Measurements from ENCODE around the gene ACP4.
"Not testable (repeated sequence)": the region's sequence is repeated elsewhere in the genome, so short reads cannot be mapped to it uniquely, and the experiment has no call there.

The ACP4 gene

DNA sequence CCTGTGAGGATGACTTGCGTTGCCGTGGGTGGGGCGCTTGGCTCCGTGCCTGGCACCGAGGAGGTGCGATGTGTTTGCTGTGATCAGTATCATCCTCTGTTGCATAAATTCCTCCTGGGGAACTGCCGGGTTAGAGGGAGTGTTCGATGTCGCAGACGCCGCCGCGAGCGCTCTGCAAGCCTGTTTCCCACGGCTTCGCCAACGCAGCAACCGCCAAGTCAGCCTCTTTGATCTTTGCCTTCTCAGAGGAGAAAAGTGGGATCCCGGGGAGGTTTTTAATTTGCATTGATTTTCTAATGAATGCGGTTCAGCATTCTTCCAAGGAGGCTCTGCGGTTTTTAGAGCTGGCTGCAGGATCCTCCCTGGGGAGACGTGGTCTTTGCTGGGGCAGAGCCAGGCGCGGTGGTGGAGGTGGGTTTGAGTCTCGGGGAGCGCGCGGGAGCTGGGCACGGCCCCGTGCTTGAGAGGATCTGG is 12.3 kb upstream of the ACP4 start:
- DNase-seq = no peak

DNA sequence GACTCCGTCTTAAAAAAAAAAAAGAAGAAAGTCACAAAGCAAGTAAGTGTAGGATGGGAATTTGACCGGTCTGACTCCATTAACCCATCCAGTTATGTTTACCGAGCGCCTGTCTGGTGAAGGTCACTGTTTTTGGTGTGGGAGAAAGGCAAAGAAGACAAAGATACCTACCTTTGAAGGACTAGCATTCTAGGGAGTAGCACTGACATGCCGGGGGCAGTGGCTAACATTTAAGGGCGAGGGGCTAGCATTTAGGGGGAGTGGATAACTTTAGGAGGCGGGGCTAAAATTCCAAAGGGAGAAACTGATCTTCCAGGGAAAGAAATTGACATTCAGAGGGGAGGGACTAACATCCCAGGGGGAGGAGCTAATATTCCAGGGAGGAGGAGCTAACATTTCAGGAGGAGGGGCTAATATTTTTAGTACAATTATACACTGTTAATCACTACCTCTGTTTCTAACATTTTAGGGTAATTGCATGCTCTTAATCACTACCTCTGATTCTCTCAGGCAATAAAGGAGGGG is 11.2 kb upstream of the ACP4 start:
- no peak for DNase-seq

DNA sequence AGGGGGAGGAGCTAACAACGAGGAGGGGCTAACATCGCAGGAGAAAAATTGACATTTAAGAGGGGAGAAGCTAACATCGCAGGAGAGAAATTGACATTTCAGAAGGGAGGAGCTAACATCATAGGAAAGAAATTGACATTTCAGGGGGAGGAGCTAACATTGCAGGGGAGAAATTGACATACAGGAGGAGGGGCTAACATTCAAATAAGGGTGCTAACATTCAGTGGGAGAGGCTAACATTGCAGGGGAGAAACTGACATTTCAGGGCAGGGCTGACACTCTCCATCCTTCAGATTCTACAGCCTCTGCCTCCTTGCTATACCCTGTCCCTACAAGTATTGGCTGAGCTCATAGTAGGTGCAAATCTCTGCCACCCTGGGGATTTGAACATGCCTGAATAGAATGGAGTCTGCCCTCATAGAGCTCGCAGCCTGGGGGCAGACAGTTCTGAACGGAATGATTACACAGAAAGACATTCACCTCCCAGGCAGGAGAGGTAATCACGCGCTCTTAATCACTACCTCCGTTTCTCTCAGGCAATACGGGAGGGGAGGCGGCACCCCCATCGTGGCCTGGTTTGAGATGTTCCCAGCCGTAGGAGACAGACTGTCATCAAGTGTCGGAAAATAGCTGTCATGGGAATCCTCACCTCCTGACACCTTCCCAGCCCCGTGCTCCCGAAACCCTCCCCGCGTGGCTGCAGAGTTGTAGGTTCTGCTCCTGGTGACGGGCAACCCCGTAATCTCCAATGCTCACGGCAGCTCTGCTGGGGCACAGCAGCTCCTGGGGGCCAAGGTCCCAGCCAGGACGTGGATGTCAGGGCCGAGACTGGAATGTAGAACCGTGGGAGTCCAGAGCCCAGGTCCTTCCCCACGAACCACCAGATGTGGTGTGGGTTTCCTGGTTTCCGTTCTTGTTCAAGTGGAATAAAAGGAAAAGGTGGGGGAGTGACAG is 10.4 kb upstream of the ACP4 start:
- no peak for DNase-seq

DNA sequence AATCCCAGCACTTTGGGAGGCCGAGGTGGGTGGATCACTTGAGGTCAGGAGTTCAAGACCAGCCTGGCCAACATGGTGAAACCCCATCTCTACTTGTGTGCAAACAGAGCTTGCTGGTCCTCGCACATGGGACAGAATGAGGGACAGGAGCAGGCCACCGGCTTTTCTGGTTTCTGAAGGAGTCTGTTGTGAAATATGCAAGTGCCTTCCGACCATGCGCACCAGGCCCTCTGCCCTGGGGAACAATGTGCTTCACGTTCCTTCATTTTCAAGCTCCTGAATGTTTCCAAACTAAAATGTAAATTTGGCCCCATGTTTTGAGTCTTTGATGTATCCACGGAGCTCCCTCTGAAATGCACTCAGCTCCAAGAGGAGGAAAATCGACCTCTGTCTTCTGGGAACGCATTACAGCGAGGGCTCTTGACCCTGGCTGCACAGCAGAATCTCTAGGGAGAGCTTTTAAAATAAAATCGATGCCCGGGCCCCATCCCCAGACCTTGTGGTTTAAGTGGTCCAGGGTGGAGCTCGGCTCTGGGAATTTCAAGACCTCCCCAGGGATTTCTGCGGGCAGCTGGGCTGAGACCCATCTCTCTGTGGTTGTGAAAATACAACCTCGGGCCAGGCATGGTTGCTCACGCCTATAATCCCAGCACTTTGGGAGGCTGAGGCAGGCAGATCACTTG is 9.3 kb upstream of the ACP4 start:
- DNase-seq = no peak

DNA sequence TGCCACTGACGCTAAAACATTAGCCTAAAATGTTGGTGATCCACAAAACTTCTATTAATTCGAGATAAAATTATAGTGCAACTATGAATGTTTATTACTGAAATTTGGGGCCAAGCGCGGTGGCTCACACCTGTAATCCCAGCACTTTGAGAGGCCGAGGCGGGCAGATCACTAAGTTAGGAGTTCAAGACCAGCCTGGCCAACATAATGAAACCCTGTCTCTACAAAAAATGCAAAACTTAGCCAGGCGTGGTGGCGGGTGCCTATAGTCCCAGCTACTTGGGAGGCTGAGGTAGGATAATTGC is 6.4 kb upstream of the ACP4 start:
- not testable (repeated sequence) for DNase-seq

DNA sequence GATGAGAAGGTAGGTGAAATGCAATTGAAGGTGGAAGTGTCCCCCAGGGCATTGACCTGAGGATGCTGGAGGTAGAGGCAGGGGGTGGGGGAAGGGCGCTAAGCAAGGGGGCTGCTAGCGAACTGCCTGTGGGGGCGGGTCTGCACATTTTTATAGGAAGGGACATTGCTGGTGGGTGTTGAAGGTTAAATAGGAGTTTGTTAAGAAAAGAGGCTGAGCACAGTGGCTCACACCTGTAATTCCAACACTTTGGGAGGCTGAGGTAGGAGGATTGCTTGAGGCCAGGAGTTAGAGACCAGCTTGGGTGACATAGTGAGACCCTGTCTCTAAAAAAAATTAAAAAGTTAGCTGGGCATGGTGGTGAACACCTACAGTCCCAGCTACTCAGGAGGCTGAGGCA is 5.5 kb upstream of the ACP4 start:
- DNase-seq = no peak

DNA sequence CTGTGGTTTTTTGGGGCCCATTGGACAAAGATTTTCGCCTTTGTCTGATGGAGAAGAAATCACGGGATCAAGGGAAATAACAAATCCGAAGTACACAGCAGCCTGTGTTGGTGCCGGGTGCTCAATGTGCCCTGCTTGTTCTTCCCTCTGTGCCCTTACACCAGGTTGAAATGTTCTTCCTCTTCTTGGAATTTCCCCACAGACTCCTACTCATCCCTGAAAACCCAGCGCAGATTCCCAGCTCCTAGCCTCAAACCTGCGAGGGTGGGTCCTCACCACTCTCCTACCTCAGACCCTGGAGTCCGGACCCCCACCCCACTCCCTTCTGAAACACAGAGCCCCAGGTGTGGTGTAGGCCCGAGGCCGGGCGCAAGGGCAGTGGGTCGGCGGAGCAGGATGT is 4.9 kb upstream of the ACP4 start:
- DNase-seq = no peak

DNA sequence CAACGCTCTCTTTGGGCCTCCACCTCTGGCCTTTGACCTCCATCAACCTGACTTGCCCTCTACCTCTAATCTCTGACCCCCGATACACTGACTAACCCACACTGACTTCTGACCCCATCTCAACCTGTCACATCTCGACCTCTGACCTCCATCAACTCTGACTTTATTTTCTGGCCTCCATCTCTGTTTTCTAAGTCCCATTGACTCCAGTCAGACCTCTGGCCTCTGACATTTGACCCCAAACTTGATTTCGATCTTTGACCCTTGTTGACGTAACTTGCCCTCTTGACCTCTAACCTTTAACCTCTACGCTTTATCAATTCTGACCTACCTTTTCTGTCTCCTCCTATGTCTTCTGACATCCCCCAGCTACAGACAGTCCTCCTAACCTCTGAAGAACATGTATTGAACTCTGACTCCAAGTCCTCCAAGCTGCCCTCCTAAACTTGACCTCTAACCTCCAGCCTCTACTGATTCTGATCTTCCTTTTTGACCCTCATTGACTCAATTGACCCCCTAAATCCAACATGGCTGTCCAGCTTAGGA is 780 bp downstream of the ACP4 start:
- no peak for DNase-seq

DNA sequence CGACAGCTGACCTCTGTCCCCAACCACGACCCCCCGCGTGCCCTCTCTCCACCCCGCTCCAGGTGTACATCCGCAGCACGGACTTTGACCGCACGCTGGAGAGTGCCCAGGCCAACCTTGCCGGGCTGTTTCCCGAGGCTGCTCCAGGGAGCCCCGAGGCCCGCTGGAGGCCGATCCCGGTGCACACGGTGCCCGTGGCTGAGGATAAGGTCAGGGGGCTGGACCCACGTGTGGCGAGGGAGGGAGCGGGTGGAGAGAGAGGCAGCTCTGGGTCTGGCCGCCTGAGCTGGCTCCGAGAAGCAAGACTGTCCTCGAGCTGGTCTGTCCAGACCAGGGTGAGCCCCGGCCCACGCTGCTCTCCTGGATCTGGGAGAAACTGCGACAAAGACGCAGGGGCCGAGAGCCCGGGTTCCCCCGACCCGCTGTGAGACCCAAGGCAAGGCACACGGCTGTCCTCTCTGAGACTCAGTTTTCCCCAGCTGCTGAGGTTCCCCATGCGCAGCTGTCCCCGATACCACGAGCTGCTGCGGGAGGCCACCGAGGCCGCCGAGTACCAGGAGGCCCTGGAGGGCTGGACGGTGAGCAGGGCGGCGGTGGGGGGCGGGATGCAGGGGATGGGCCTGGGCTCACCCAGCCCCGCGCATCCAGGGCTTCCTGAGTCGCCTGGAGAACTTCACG is 1.5 kb downstream of the ACP4 start:
- DNase-seq = no peak

DNA sequence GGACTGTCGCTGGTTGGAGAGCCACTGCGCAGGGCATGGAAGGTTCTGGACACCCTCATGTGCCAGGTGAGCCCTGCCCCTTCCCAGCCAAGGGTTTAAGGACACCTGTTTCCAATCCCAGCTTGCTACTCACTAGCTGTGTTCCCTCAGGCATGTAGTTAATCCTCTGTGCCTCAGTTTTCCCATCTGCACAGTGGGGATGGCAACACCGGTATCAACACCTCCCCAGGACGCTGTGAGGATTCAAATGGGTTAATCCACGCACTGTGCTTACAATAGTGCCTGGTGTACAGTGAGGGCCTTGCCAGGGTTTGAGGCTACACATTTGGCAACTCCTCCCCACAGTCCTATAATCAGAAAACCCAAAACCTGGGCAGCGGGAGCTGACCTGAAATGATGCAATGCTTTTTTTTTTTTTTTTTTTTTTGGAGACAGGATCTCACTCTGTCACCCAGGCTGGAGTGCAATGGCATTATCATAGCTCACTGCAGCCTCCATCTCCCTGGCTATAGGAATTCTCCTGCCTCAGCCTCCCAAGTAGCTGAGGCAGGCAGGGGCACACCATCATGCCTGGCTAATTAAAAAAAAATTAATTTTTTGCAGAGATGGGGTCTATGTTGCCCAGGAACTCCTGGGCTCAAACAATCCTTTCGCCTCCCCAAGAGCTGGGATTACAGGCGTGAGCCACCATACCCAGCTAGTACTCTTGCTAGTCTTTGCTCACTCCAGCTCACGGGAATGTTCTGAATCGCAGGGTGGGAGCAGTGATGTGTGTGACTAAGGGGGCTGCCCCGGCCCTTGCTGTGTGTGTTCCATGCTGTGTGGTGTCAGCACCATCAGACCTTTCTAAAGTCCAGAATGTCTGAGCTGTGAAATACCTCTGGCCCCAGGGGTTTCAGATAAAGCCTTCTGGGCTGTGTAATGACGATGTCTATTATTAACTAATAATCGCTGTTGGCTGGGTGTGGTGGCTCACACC is 2.3 kb downstream of the ACP4 start:
- no peak for DNase-seq

DNA sequence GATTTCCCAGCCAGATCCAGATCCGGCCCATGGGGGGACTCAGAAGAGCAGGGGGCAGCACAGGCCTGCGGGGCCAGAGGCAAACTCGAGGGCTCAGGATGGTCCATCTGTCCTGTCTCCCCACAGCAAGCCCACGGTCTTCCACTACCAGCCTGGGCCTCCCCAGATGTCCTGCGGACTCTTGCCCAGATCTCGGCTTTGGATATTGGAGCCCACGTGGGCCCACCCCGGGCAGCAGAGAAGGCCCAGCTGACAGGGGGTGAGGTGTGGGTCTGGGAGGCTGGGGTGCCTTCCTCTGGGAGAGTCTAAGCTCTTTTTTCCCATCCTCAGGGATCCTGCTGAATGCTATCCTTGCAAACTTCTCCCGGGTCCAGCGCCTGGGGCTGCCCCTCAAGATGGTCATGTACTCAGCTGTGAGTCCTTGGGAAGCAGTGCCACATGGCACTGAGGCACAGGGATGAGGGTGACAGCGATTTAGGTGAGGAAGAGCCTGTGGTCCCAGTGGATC is 3.4 kb downstream of the ACP4 start:
- DNase-seq = no peak

DNA sequence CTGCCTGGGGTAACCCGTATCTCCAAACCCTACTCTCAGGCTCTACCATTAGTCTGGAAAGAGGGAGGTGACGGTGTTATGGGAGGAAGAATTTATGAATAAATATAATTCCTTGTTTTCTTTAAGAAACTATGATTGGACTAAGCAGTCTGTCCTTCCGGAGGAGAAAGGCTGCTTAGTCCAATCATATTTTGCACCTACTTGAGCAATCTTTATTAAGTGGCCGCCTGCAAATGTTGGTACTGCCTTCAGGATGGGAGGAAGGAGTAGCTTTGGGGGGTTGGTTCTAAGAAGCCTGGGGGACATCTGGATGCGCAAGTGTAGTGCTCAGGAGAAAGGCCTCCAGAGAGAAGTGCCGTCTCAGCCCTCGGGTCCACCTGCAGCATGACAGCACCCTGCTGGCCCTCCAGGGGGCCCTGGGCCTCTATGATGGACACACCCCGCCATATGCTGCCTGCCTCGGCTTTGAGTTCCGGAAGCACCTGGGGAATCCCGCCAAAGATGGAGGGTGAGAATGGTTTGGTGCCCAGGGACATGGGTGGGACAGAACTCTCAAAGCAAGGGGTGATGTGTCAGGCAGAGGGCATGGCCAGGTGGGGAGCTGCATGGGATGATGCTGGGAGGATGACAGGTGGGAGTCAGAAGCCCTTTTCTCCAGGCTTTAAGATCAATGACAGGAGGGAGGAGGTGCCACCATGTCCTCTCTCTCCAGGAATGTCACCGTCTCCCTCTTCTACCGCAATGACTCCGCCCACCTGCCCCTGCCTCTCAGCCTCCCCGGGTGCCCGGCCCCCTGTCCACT is 4.1 kb downstream of the ACP4 start:
- no peak for DNase-seq

DNA sequence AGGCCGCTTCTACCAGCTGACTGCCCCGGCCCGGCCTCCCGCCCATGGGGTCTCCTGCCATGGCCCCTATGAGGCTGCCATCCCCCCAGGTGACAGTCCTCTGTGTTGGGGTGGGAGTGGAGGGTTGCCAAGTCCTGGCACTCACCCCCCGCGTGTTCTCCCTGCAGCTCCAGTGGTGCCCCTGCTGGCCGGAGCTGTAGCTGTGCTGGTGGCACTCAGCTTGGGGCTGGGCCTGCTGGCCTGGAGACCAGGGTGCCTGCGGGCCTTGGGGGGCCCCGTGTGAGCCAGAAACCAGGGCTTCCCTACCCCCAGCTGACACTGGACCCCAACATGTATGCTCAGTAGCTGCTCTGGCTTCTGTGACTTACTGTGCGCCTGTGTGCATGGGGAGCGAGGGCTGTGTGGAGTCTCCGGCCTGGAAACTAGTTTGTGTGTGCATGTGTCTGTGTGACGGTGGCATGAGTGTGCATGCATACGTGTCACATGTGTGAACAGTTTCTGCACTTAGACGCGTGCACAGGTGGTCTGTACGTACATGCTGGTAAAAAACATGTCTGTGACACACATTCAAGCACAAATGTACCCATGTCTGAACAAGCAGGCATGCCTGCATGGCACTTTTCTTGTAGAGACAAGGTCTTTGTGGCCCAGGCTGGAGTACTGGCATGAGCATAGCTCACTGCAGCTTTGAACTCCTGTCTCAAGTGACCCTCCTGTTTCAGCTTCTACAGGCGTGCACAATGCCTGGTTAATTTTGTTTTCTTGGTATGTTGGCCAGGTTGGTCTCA is 4.9 kb downstream of the ACP4 start:
- no peak for DNase-seq

DNA sequence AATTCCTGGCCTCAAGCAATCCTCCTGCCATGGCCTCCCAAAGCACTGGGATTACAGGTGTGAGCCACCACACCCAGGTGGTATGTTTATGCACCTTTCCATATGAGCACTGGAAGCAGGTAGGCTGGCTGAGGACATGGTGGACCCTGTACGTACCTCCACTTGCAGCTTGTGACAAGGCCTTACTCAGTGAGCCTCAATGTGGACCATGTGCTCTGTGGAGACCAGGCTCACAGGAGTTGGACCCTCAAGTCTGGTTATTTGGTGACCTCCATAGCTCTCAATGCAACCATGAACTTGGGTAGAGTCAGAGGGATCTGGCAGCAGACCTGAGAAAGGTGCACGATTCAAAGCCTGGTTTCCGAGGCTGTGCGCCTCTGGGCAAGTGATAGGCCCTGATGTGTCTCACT is 5.5 kb downstream of the ACP4 start:
- DNase-seq = no peak

DNA sequence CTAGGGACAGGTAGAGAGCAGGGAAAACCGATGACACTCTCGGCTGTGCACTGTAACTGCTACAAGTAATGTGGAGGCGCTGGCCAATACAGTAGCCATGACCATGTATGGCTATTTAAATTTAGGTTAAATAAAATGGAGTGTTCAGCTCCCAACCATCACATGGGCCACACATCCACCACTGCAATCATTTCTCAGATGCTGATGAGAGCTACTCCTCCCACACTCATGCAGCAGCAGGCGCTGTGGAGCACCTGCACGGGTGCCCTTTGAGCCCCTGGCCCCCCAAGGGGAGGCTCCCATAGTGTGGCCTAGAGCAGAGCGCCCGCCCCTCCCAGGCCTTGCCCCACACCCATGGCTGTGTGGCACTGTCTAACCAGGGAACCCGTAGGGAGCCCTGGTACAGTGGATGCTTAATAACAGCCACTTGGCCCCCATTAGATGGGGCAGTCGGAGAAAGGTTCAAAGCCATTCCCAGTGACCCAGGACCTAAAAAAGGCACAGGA is 6.0 kb downstream of the ACP4 start:
- no peak for DNase-seq

DNA sequence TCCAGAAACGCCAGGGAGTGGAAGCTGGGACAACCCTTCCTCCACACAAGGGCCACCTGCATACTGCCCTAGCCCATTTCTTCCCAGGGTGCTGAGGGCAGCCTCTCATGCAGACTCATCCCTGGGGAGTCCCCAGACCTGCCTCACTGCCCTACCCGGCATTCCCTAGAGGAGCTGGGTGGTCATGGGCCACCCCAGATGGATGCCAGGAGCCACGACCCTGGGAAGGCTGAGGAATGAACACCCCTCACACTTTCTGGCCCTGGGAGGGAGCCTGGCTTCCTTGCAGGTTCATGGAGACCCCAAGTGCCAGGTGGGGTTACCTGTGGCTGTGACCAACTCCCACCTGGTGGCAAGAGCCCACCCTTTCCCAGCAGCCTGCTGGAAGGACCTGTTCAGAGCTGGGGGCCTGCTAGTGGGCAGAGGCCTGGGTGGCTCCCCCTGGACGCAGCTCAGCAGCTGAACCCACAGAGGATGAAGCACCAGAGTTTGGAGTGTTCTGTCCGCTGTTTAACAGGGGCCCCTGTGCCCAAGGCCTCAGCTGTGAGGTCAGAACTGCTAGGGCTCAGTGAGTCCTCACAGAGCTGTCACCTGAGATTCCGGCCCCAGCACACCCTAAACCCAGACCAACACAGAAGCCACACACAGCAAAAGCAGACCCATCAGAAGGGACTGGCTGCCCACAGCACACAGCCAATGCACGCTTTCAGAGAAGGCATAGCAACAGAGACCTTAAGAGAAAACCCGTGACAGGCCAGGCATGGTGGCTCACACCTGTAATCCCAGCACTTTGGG is 6.6 kb downstream of the ACP4 start:
- no peak for DNase-seq

DNA sequence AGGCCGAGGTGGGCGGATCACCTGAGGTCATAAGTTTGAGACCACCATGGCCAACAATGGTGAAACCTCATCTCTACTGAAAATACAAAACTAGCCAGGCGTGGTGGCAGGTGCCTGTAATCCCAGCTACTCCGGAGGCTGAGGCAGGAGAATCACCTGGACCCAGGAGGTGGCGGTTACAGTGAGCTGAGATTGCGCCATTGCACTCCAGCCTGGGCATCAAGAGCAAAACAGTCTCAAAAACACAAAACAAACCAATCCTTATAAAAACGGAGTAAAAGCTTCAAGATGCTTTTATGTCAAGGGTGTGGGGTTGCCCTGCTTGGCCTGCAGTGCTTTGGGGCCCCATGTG is 7.2 kb downstream of the ACP4 start:
- no peak for DNase-seq

DNA sequence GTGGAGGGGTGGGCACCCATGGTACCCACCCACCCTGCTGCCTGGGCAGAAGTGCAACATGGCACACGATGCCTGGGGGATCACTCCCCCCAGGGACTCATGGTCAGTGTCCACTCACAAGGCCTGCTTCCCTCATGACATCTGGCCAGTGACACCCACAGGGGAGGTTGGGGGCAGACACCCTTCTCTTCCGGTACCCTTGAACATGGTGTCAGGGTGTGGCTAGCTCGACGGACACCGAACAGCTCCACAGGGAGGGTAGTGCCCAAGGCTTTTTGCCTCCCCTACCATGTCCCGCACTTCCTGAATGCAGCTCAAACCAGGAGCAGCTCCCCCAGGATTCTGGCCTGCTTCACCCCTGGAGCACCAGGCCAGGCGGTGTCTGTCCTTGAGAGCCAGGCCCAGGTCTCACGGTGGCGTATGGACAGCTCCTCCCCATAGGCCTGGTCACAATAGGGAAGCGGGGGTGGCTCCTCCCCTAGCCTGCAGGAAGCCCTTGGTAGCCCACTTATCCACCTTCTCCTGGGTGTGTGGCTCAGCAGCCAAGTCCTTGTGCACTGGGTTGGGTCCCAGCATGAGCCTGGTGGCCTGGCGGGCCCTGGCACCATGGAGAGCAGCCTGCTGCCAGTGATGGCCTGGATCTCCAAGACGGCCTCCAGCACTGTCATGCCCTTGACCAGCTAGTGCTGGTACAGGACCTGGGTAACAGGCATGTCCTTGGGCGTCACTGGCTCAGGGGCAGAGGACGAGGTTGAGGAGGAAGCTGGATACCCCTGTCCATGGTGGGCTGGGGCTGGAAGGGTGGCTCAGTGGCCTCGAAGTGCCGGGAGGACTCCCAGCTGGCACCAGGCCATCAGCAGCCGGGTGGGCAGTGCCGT is 7.8 kb downstream of the ACP4 start:
- DNase-seq = no peak
